SK-N-SH treated with all-trans-retinoic acid at 6 μM for 48 hours (cell line): ENCODE measurements around the gene CAPN12.

Experiments used
- ATAC-seq: fragments of 200-7000 bp; cut with Tn5 transposase; 3 replicates; pipeline ENCODE4 v1.9.1; 2020; ENCODE audit warnings: mild to moderate bottlenecking, moderate library complexity
- ARNTL ChIP-seq: fragments of 450-650 bp; formaldehyde crosslinking; IDR thresholded peaks from 2 replicates; pipeline ENCODE4 v1.5.0; 2020; ENCODE audit warnings: low read depth, mild to moderate bottlenecking, moderate library complexity, borderline replicate concordance
- BACH2 ChIP-seq: fragments of 250-450 bp; sonication (Bioruptor Pico); IDR thresholded peaks from 2 replicates; pipeline ENCODE4 v1.9.0; 2021; ENCODE audit warnings: mild to moderate bottlenecking, borderline replicate concordance
- CREB5 ChIP-seq: fragments of 250-450 bp; sonication (Bioruptor Pico); IDR thresholded peaks from 2 replicates; pipeline ENCODE4 v1.5.1; 2020; ENCODE audit warnings: low read depth, mild to moderate bottlenecking, moderate library complexity
- CSDC2 ChIP-seq: fragments of 250-450 bp; sonication (Bioruptor Pico); IDR thresholded peaks from 2 replicates; pipeline ENCODE4 v1.5.0; 2020; ENCODE audit warnings: mild to moderate bottlenecking, moderate library complexity
- CSRNP3 ChIP-seq: fragments of 250-450 bp; sonication (Bioruptor Pico); IDR thresholded peaks from 2 replicates; pipeline ENCODE4 v1.5.1; 2021; ENCODE audit warnings: mild to moderate bottlenecking, moderate library complexity
- ESRRG ChIP-seq: fragments of 250-450 bp; sonication (Bioruptor Pico); IDR thresholded peaks from 2 replicates; pipeline ENCODE4 v1.6.1; 2021; ENCODE audit warnings: mild to moderate bottlenecking
- OSR1 ChIP-seq: fragments of 250-450 bp; sonication (Bioruptor Pico); IDR thresholded peaks from 2 replicates; pipeline ENCODE4 v1.8.0; 2022; ENCODE audit warnings: moderate library complexity, mild to moderate bottlenecking, inconsistent platforms
- POU6F1 ChIP-seq: fragments of 250-450 bp; sonication (Bioruptor Pico); IDR thresholded peaks from 2 replicates; pipeline ENCODE4 v1.8.0; 2021; ENCODE audit warnings: low read depth, mild to moderate bottlenecking, moderate library complexity, borderline replicate concordance
- PPARA ChIP-seq: fragments of 250-450 bp; sonication (Bioruptor Pico); IDR thresholded peaks from 2 replicates; pipeline ENCODE4 v1.5.0; 2020; ENCODE audit warnings: mild to moderate bottlenecking, borderline replicate concordance
- RARB ChIP-seq: fragments of 250-450 bp; sonication (Bioruptor Pico); IDR thresholded peaks from 2 replicates; pipeline ENCODE4 v1.8.0; 2021; ENCODE audit warnings: mild to moderate bottlenecking, moderate library complexity
- SNAI2 ChIP-seq: fragments of 250-450 bp; sonication (Bioruptor Pico); IDR thresholded peaks from 2 replicates; pipeline ENCODE4 v1.5.0; 2020; ENCODE audit warnings: mild to moderate bottlenecking, moderate library complexity
- TCF4 ChIP-seq: fragments of 250-450 bp; sonication (Bioruptor Pico); IDR thresholded peaks from 2 replicates; pipeline ENCODE4 v1.8.0; 2021; ENCODE audit warnings: mild to moderate bottlenecking, moderate library complexity, borderline replicate concordance
- TSHZ2 ChIP-seq: fragments of 250-450 bp; sonication (Bioruptor Pico); IDR thresholded peaks from 2 replicates; pipeline ENCODE4 v1.5.0; 2020; ENCODE audit warnings: mild to moderate bottlenecking, moderate library complexity
- ZC3H10 ChIP-seq: fragments of 250-450 bp; sonication (Bioruptor Pico); IDR thresholded peaks from 2 replicates; pipeline ENCODE4 v1.5.1; 2021; ENCODE audit warnings: mild to moderate bottlenecking, moderate library complexity
- ZFP3 ChIP-seq: fragments of 250-450 bp; sonication (Bioruptor Pico); IDR thresholded peaks from 2 replicates; pipeline ENCODE4 v1.5.0; 2020; ENCODE audit warnings: mild to moderate bottlenecking, moderate library complexity
- ZFP30 ChIP-seq: fragments of 450-650 bp; formaldehyde crosslinking; IDR thresholded peaks from 2 replicates; pipeline ENCODE4 v1.5.0; 2022; ENCODE audit warnings: mild to moderate bottlenecking, moderate library complexity
- ZNF70 ChIP-seq: fragments of 450-650 bp; formaldehyde crosslinking; IDR thresholded peaks from 2 replicates; pipeline ENCODE4 v1.5.0; 2020; ENCODE audit warnings: mild to moderate bottlenecking, moderate library complexity
- ZNF8 ChIP-seq: fragments of 450-650 bp; formaldehyde crosslinking; IDR thresholded peaks from 2 replicates; pipeline ENCODE4 v1.5.0; 2020; ENCODE audit warnings: mild to moderate bottlenecking, moderate library complexity

Gene CAPN12

GRCh38 chr19:38690832-38691231 lies 53.4 kb downstream of the CAPN12 start:
- no peak for ATAC-seq
- no peak for TF ChIP-seq CSDC2 (CRISPR knock-in tag)
- TF ChIP-seq ZFP30 (CRISPR knock-in tag): no peak
- TF ChIP-seq BACH2 (CRISPR knock-in tag): no peak
- TF ChIP-seq CSRNP3 (CRISPR knock-in tag): no peak
- TF ChIP-seq PPARA (CRISPR knock-in tag): no peak
- no peak for TF ChIP-seq TCF4 (CRISPR knock-in tag)

- TF ChIP-seq ZNF8 (CRISPR knock-in tag) (no peak), ESRRG (CRISPR knock-in tag) (no peak), PPARA (CRISPR knock-in tag) (no peak), CSDC2 (CRISPR knock-in tag) (no peak), ZNF70 (no peak), POU6F1 (CRISPR knock-in tag) (no peak), OSR1 (CRISPR knock-in tag) (no peak), RARB (CRISPR knock-in tag) (no peak), CSRNP3 (CRISPR knock-in tag) (no peak), ZFP3 (no peak), ZC3H10 (CRISPR knock-in tag) (no peak), TSHZ2 (CRISPR knock-in tag) (no peak), SNAI2 (CRISPR knock-in tag) (no peak), ZFP30 (CRISPR knock-in tag) (no peak)
- no peak for ATAC-seq
These were observed 54.1 kb downstream of the CAPN12 start for GRCh38 chr19:38690146-38690545.

GRCh38 chr19:38687837-38688378 lies 56.4 kb downstream of the CAPN12 start:
- TF ChIP-seq ZFP3 (no peak), TSHZ2 (CRISPR knock-in tag) (no peak), POU6F1 (CRISPR knock-in tag) (no peak), PPARA (CRISPR knock-in tag) (no peak), ARNTL (CRISPR knock-in tag) (no peak), CREB5 (CRISPR knock-in tag) (no peak), RARB (CRISPR knock-in tag) (no peak), ZNF8 (CRISPR knock-in tag) (no peak), SNAI2 (CRISPR knock-in tag) (no peak), ESRRG (CRISPR knock-in tag) (no peak), CSDC2 (CRISPR knock-in tag) (no peak)
- ATAC-seq: no peak
